ENCODE measurements around the gene TSPAN19. TPM values are rescaled to one million over a fixed set of nuclear protein-coding genes. Genes with fewer than 3 reads are reported as not detected.

Gene TSPAN19
- total RNA-seq, 1 experiment from 2014 or later = not detected

GRCh38 chr12:85036733-85037132 lies 656 bp upstream of the TSPAN19 start:
- no peak for TF ChIP-seq CTCF (conservative IDR thresholded peaks at IDR 0.05; ENCODE audit: low read depth, low read length)
- TF ChIP-seq EZH2 (IDR thresholded peaks at IDR 0.05; ENCODE audit: low read length, unreplicated experiment) = no peak
- no peak for TF ChIP-seq EZH2phosphoT487 (IDR thresholded peaks at IDR 0.05; ENCODE audit: borderline replicate concordance, low read length)
- DNase-seq (no peak), ATAC-seq (peak; percentile 32; the same call in 1 of the 2 replicates)
- no peaks in the 10 kb centered on the region for H3F3A ChIP-seq (ENCODE audit: low read length, unreplicated experiment)
- POLR2A ChIA-PET (ENCODE audit: unreplicated experiment) = no interaction called here
- H3K79me2 ChIP-seq (ENCODE audit: low read length) = no peaks in the 10 kb centered on the region
- intact Hi-C loops (cut with micrococcal nuclease) = no loop called here
- no peaks in the 10 kb centered on the region for H3K9me3 ChIP-seq (ENCODE audit: low read length)
- H3K4me1 ChIP-seq (ENCODE audit: insufficient read depth, low read length) = peaks cover 4% of the 10 kb centered on the region
- no peaks in the 10 kb centered on the region for H4K20me1 ChIP-seq (ENCODE audit: low read length)
- CTCF ChIA-PET = interaction anchor here (0.5 kb wide), 1 partner anchor 114 kb away, joined by 3 read pairs; no protein-coding TSS in a partner anchor
- H3K27me3 ChIP-seq (ENCODE audit: low read length) = peaks cover 2% of the 10 kb centered on the region; the same call in 1 of the 2 replicates
- H3K36me3 ChIP-seq (ENCODE audit: low read depth, low read length) = no peaks in the 10 kb centered on the region
- H3K4me2 ChIP-seq (ENCODE audit: low read length) = peak overlapping the region; percentile 95
- BruUV-seq (replicated peaks) = no TSS peak
- H2AFZ ChIP-seq (ENCODE audit: low read length) = peak overlapping the region; percentile 100
- no peak overlapping the region for H3K27ac ChIP-seq (ENCODE audit: low read length)
- peak overlapping the region; percentile 48; the same call in 1 of the 2 replicates for H3K9ac ChIP-seq (ENCODE audit: low read length)
- peak overlapping the region; percentile 93 for H3K4me3 ChIP-seq (ENCODE audit: low read length)
- H3K9me2 ChIP-seq (replicated peaks; ENCODE audit: low read length) = no peaks in the 10 kb centered on the region

- H2AFZ ChIP-seq (ENCODE audit: low read length) = no peak overlapping the region
- H3K27me3 ChIP-seq (ENCODE audit: low read length) = peaks cover 14% of the 10 kb centered on the region
- no peaks in the 10 kb centered on the region for H3K36me3 ChIP-seq (ENCODE audit: low read depth, low read length)
- no peaks in the 10 kb centered on the region for H3K79me2 ChIP-seq (ENCODE audit: low read length)
- H3K9me3 ChIP-seq (ENCODE audit: low read length) = no peaks in the 10 kb centered on the region
- POLR2A ChIA-PET (ENCODE audit: unreplicated experiment) = interaction anchor here (0.7 kb wide), 1 partner anchor 103 kb away, joined by 3 read pairs; no protein-coding TSS in a partner anchor
- no peak overlapping the region for H3K4me2 ChIP-seq (ENCODE audit: low read length)
- CTCF ChIA-PET = interaction anchor here (0.6 to 2.4 kb wide), 2 partner anchors 132 to 155 kb away, joined by 3 to 14 read pairs; no protein-coding TSS in a partner anchor
- ATAC-seq (peak; percentile 65; the same call in 1 of the 2 replicates), DNase-seq (peak; percentile 71)
- no peak for TF ChIP-seq EZH2phosphoT487 (IDR thresholded peaks at IDR 0.05; ENCODE audit: borderline replicate concordance, low read length)
- peak; percentile 73 for TF ChIP-seq CTCF (conservative IDR thresholded peaks at IDR 0.05; ENCODE audit: low read depth, low read length)
- TF ChIP-seq EZH2 (IDR thresholded peaks at IDR 0.05; ENCODE audit: low read length, unreplicated experiment) = no peak
- BruUV-seq (replicated peaks) = no TSS peak
- H3K9me2 ChIP-seq (replicated peaks; ENCODE audit: low read length) = no peaks in the 10 kb centered on the region
- H3K27ac ChIP-seq (ENCODE audit: low read length) = no peak overlapping the region
- H3K4me1 ChIP-seq (ENCODE audit: insufficient read depth, low read length) = no peaks in the 10 kb centered on the region
- intact Hi-C loops (cut with micrococcal nuclease) = loop anchor here (1.0 to 2.0 kb wide), 3 partner anchors 27 to 155 kb away; no protein-coding TSS in a partner anchor
- no peak overlapping the region for H3K4me3 ChIP-seq (ENCODE audit: low read length)
- H4K20me1 ChIP-seq (ENCODE audit: low read length) = no peaks in the 10 kb centered on the region
- no peak overlapping the region for H3K9ac ChIP-seq (ENCODE audit: low read length)
- no peaks in the 10 kb centered on the region for H3F3A ChIP-seq (ENCODE audit: low read length, unreplicated experiment)
Observed at GRCh38 chr12:85029456-85029855, 6.6 kb downstream of the TSPAN19 start.

- ChIA-PET CTCF (no interaction called here), POLR2A (ENCODE audit: unreplicated experiment) (no interaction called here)
- Histone ChIP-seq H3K27ac (ENCODE audit: low read length) (no peak overlapping the region), H3K4me2 (ENCODE audit: low read length) (no peak overlapping the region), H3K9me3 (ENCODE audit: low read length) (no peaks in the 10 kb centered on the region), H3K36me3 (ENCODE audit: low read depth, low read length) (no peaks in the 10 kb centered on the region), H3K9ac (ENCODE audit: low read length) (no peak overlapping the region), H3K79me2 (ENCODE audit: low read length) (no peaks in the 10 kb centered on the region), H4K20me1 (ENCODE audit: low read length) (no peaks in the 10 kb centered on the region), H3K4me3 (ENCODE audit: low read length) (no peak overlapping the region), H3K27me3 (ENCODE audit: low read length) (no peaks in the 10 kb centered on the region), H3F3A (ENCODE audit: low read length, unreplicated experiment) (no peaks in the 10 kb centered on the region), H3K9me2 (replicated peaks; ENCODE audit: low read length) (no peaks in the 10 kb centered on the region), H3K4me1 (ENCODE audit: insufficient read depth, low read length) (peaks cover 8% of the 10 kb centered on the region), H2AFZ (ENCODE audit: low read length) (no peak overlapping the region)
- TF ChIP-seq CTCF (conservative IDR thresholded peaks at IDR 0.05; ENCODE audit: low read depth, low read length) (no peak), EZH2 (IDR thresholded peaks at IDR 0.05; ENCODE audit: low read length, unreplicated experiment) (no peak), EZH2phosphoT487 (IDR thresholded peaks at IDR 0.05; ENCODE audit: borderline replicate concordance, low read length) (no peak)
- ATAC-seq (no peak), DNase-seq (no peak)
- no TSS peak for BruUV-seq (replicated peaks)
- intact Hi-C loops (cut with micrococcal nuclease) = no loop called here
Observed at GRCh38 chr12:85018098-85018497, 18.0 kb downstream of the TSPAN19 start.
